K562 (cell line): ENCODE data around the gene SCYL1. TPM values are rescaled to one million over a fixed set of nuclear protein-coding genes. Genes with fewer than 3 reads are reported as not detected.

Experiments used
- CREB1 ChIP-seq, 2 experiments: sonication (generic) in 1 of 2; formaldehyde crosslinking in 1 of 2; IDR thresholded peaks; 2 replicates each; pipeline versions ENCODE4 v1.6.1 to v1.8.0; 2012 to 2022; ENCODE audit warnings: inconsistent platforms in 1 of 2, mild to moderate bottlenecking in 1 of 2, missing genetic modification reagents in 1 of 2, moderate library complexity in 1 of 2
- FOSL1 ChIP-seq: fragments of 200-800 bp; sonication (Bioruptor generic); conservative IDR thresholded peaks from 2 replicates; pipeline ENCODE4 v1.6.1; 2016; ENCODE audit warnings: missing genetic modification characterization, missing compliant biosample characterization
- GTF2F1 ChIP-seq: IDR thresholded peaks from 2 replicates; pipeline ENCODE4 v1.6.1; 2011; ENCODE audit warnings: low read depth, low read length, improper control_type of control experiment
- KAT2B ChIP-seq: IDR thresholded peaks from one replicate; pipeline ENCODE4 v1.6.1; 2012; ENCODE audit warnings: low read depth, mild to moderate bottlenecking, control low read depth, inconsistent platforms, low read length, moderate library complexity
- MTF1 ChIP-seq: fragments of 250-450 bp; sonication (Bioruptor Pico); IDR thresholded peaks from 2 replicates; pipeline ENCODE4 v1.9.0; 2021; ENCODE audit warnings: moderate library complexity, mild to moderate bottlenecking, inconsistent platforms, borderline replicate concordance
- POLR2G ChIP-seq: fragments of 200-400 bp; formaldehyde crosslinking; IDR thresholded peaks from 2 replicates; pipeline ENCODE4 v1.6.1; 2017; ENCODE audit warnings: low read depth, mild to moderate bottlenecking, antibody characterized with exemption, low read length, moderate library complexity
- POLR3G ChIP-seq: IDR thresholded peaks from 2 replicates; pipeline ENCODE4 v1.6.1; 2011; ENCODE audit not compliant: insufficient read length, insufficient replicate concordance; ENCODE audit errors: extremely low read depth
- ZFP1 ChIP-seq: fragments of 450-650 bp; formaldehyde crosslinking; IDR thresholded peaks from 2 replicates; pipeline ENCODE4 v1.4.0; 2020; ENCODE audit warnings: mild to moderate bottlenecking, mixed read lengths
- ZNF175 ChIP-seq: fragments of 200-800 bp; sonication (Bioruptor generic); IDR thresholded peaks from 2 replicates; pipeline ENCODE4 v1.6.1; 2016; ENCODE audit warnings: low read depth, mild to moderate bottlenecking, missing genetic modification characterization, missing compliant biosample characterization
- ZNF232 ChIP-seq: sonication (generic); formaldehyde crosslinking; IDR thresholded peaks from 2 replicates; pipeline ENCODE4 v1.8.0; 2022; ENCODE audit warnings: mild to moderate bottlenecking, missing genetic modification reagents
- ZNF57 ChIP-seq: fragments of 450-650 bp; formaldehyde crosslinking; IDR thresholded peaks from 2 replicates; pipeline ENCODE4 v1.4.0; 2020; ENCODE audit warnings: mild to moderate bottlenecking, moderate library complexity
- ZNF586 ChIP-seq: fragments of 450-650 bp; formaldehyde crosslinking; conservative IDR thresholded peaks from 2 replicates; pipeline ENCODE4 v1.4.0; 2020; ENCODE audit warnings: mild to moderate bottlenecking, moderate library complexity
- ZNF717 ChIP-seq: fragments of 250-450 bp; sonication (Bioruptor Pico); IDR thresholded peaks from 2 replicates; pipeline ENCODE4 v1.5.0; 2021
- polyA plus RNA-seq, 8 experiments: library from polyadenylated mRNA; depleted of rRNA in 4 of 8; stranded (reverse) in 5 of 8; unstranded in 3 of 8; fragments of >200 nt; fragmentation: Nextera tagmentation in 2 of 8; fragmentation: Illumina TruSeq in 1 of 8; extraction: Ambion mirVana in 2 of 8; extraction: Trizol in 1 of 8; gene quantifications; 2 replicates each; pipeline versions ENCODE4 v1.2.1 to v1.2.3, GENCODE V29; 2011 to 2014; ENCODE audit warnings: inconsistent platforms in 1 of 8, missing spikeins in 1 of 8
- total RNA-seq, 7 experiments: library from RNA; depleted of rRNA in 6 of 7; stranded (reverse); fragments of >200 nt in 6 of 7; fragmentation: Illumina TruSeq in 2 of 7; extraction: Trizol in 2 of 7; gene quantifications; 2 replicates each; pipeline versions ENCODE4 v1.2.1 to v1.2.3, GENCODE V29; 2011 to 2021; ENCODE audit warnings: low replicate concordance in 1 of 7
- TF ChIP-seq, protein P1 (sequence below), 3 experiments: fragments of 200-800 bp in 1 of 3; sonication (Bioruptor generic) in 1 of 3; sonication (generic) in 1 of 3; formaldehyde crosslinking in 1 of 3; IDR thresholded peaks; 2 replicates each; pipeline versions ENCODE4 v1.6.1 to v1.8.0; 2016 to 2022; ENCODE audit warnings: mild to moderate bottlenecking in 2 of 3, missing compliant biosample characterization in 2 of 3, missing genetic modification characterization in 2 of 3, missing genetic modification reagents in 1 of 3
- TF ChIP-seq, protein P2 (sequence below): fragments of 450-650 bp; conservative IDR thresholded peaks from 2 replicates; pipeline ENCODE4 v1.6.1; 2016; ENCODE audit warnings: missing genetic modification characterization, low read depth, mild to moderate bottlenecking, control low read depth, missing compliant biosample characterization
- TF ChIP-seq, protein P3 (sequence below): sonication (generic); formaldehyde crosslinking; IDR thresholded peaks from 2 replicates; pipeline ENCODE4 v1.8.1; 2023; ENCODE audit warnings: mild to moderate bottlenecking, missing genetic modification reagents
- TF ChIP-seq, protein P4 (sequence below): fragments of 450-650 bp; IDR thresholded peaks from 2 replicates; pipeline ENCODE4 v1.6.1; 2018; ENCODE audit not compliant: partially characterized antibody

SCYL1 gene
- total and polyA plus RNA-seq, 9 of the 15 experiments (the other 6 are each of a cell fraction or from before 2014, with no cell fraction given), result 1.9 to 145 (median 57.6) TPM

DNA sequence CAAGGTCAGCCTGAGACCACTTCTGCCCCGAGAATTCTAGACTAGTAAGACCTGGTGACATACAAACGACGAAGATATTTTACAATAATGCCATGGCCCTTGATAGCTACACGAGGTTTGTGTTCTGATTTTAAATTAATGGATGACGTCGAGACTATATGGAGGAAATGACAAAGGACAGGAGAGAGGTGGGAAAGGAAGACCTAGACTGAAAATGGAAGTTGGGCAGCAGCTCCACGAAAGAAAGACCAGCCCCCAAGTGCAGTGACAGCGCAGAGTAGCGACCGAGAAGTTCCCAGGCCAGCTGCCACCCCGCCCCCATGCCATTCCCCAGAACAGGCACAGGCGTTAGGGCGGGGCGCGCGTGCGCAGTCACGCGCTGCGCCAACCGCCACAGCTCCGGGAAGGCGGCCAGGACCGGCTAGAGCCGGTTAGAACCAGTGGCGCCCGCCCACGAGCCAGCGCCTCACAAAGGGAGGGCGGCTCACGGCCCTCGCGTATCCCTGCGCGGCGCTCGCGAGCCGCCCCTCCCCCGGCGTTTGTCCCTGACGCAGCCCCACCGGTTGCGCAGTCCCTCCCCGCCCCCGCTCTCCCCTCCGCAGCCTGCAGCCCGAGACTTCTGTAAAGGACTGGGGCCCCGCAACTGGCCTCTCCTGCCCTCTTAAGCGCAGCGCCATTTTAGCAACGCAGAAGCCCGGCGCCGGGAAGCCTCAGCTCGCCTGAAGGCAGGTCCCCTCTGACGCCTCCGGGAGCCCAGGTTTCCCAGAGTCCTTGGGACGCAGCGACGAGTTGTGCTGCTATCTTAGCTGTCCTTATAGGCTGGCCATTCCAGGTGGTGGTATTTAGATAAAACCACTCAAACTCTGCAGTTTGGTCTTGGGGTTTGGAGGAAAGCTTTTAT is 27.5 kb upstream of the SCYL1 start (continued):
- no peak for TF ChIP-seq MTF1 (CRISPR knock-in tag)
- peak; percentile 91 for TF ChIP-seq POLR2G
- TF ChIP-seq, protein P1, sequence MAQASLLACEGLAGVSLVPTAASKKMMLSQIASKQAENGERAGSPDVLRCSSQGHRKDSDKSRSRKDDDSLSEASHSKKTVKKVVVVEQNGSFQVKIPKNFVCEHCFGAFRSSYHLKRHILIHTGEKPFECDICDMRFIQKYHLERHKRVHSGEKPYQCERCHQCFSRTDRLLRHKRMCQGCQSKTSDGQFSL (CRISPR knock-in tag; IDR thresholded peaks at IDR 0.05), result no peak
- TF ChIP-seq, protein P1 (tag; IDR thresholded peaks at IDR 0.05), result no peak
- no peak for TF ChIP-seq ZFP1 (CRISPR knock-in tag)
- TF ChIP-seq CREB1 (IDR thresholded peaks at IDR 0.05), result peak; percentile 69
- TF ChIP-seq CREB1 (CRISPR knock-in tag; IDR thresholded peaks at IDR 0.05), result peak; percentile 72; the same call in 1 of the 2 replicates
- TF ChIP-seq, protein P2, sequence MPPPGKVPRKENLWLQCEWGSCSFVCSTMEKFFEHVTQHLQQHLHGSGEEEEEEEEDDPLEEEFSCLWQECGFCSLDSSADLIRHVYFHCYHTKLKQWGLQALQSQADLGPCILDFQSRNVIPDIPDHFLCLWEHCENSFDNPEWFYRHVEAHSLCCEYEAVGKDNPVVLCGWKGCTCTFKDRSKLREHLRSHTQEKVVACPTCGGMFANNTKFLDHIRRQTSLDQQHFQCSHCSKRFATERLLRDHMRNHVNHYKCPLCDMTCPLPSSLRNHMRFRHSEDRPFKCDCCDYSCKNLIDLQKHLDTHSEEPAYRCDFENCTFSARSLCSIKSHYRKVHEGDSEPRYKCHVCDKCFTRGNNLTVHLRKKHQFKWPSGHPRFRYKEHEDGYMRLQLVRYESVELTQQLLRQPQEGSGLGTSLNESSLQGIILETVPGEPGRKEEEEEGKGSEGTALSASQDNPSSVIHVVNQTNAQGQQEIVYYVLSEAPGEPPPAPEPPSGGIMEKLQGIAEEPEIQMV, result no peak
- no peak for TF ChIP-seq POLR3G
- TF ChIP-seq, protein P3, sequence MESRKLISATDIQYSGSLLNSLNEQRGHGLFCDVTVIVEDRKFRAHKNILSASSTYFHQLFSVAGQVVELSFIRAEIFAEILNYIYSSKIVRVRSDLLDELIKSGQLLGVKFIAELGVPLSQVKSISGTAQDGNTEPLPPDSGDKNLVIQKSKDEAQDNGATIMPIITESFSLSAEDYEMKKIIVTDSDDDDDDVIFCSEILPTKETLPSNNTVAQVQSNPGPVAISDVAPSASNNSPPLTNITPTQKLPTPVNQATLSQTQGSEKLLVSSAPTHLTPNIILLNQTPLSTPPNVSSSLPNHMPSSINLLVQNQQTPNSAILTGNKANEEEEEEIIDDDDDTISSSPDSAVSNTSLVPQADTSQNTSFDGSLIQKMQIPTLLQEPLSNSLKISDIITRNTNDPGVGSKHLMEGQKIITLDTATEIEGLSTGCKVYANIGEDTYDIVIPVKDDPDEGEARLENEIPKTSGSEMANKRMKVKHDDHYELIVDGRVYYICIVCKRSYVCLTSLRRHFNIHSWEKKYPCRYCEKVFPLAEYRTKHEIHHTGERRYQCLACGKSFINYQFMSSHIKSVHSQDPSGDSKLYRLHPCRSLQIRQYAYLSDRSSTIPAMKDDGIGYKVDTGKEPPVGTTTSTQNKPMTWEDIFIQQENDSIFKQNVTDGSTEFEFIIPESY (CRISPR knock-in tag), result peak; percentile 85
- TF ChIP-seq, protein P4, sequence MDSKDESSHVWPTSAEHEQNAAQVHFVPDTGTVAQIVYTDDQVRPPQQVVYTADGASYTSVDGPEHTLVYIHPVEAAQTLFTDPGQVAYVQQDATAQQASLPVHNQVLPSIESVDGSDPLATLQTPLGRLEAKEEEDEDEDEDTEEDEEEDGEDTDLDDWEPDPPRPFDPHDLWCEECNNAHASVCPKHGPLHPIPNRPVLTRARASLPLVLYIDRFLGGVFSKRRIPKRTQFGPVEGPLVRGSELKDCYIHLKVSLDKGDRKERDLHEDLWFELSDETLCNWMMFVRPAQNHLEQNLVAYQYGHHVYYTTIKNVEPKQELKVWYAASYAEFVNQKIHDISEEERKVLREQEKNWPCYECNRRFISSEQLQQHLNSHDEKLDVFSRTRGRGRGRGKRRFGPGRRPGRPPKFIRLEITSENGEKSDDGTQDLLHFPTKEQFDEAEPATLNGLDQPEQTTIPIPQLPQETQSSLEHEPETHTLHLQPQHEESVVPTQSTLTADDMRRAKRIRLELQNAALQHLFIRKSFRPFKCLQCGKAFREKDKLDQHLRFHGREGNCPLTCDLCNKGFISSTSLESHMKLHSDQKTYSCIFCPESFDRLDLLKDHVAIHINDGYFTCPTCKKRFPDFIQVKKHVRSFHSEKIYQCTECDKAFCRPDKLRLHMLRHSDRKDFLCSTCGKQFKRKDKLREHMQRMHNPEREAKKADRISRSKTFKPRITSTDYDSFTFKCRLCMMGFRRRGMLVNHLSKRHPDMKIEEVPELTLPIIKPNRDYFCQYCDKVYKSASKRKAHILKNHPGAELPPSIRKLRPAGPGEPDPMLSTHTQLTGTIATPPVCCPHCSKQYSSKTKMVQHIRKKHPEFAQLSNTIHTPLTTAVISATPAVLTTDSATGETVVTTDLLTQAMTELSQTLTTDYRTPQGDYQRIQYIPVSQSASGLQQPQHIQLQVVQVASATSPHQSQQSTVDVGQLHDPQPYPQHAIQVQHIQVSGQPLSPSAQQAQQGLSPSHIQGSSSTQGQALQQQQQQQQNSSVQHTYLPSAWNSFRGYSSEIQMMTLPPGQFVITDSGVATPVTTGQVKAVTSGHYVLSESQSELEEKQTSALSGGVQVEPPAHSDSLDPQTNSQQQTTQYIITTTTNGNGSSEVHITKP, result no peak
- no peak for TF ChIP-seq ZNF232
- peak; percentile 54; the same call in 1 of the 2 replicates for TF ChIP-seq GTF2F1
- no peak for TF ChIP-seq ZNF717 (CRISPR knock-in tag)
- peak; percentile 14; the same call in 1 of the 2 replicates for TF ChIP-seq ZNF175 (CRISPR knock-in tag)
- TF ChIP-seq FOSL1 (tag), result peak; percentile 62; the same call in 1 of the 2 replicates
- peak; percentile 96 for TF ChIP-seq KAT2B
- TF ChIP-seq ZNF57 (CRISPR knock-in tag), result 0 out of 2 replicates have a peak, but pooled peaks have one; percentile 35
- no peak for TF ChIP-seq ZNF586
